Activated T-cell treated with anti-CD3 and anti-CD28 coated beads, Interleukin-2, amount 50 U/mL, for 1 hour (primary cell): ENCODE measurements around the gene SCNM1.
"Not testable (repeated sequence)": the region's sequence is repeated elsewhere in the genome, so short reads cannot be mapped to it uniquely, and the experiment has no call there.

ENCODE experiments used
- DNase-seq: peaks from one replicate; pipeline ENCODE4 v3.0.0-alpha.2; 2020

The SCNM1 gene

DNA sequence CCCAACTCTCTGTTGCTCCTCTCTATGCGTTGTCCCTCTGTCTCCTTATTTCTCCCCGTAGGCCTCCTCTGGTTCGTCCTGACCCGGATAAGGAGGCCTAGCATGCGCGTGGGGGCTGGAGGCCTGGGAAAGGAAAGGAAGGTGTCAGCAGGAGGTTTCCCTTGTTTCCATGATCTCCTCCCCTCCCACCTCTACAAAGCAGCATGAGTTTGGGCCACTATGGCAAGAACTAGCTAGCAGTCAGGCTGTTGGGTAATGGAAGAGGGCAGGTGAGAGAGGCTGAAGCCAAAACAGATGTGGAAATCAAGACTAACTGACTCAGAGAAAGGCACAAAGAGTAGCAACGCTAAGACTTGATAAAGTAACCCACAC is 18.8 kb upstream of the SCNM1 start:
- DNase-seq, result no peak

DNA sequence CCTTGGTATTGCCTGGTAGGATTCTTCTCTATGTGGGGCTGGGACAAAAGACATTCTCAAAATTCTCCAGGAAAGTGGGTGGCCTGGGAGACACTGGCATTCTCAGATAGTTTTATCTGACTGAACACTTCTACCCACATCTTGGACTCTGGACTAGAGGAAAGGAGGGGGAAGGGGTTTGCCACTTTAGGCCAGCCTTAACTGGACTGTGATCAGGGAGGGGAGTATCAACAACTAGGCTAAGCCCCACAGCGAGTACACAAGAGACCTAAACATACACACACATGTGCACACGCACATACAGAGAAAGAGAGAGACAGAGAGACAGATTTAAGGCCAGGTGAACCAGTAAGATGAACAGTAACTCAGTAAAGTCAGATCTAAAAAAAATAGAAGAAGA is 18.3 kb upstream of the SCNM1 start:
- no peak for DNase-seq

DNA sequence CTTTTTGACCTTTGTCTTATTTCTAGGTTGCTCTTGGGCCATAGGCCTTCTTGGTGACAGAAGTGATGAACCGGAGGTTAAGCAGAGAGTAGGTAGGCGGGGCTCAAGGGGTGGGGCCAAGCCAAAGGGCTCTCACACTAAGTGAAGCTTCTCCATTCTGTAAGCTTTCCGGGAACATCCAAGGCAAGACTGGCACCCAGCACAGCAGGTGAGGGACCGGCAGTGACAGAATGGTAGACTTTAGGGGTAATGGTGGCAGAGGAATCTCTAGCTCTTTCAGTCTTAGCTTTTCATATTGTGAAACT is 9.5 kb upstream of the SCNM1 start, which contains the start of gene TNFAIP8L2:
TSS of gene TNFAIP8L2 (plus strand) at position 135 of the 305 bp plus-strand sequence. CDS start 2,049 bp downstream, outside the sequence.
- peak; percentile 76 for DNase-seq

DNA sequence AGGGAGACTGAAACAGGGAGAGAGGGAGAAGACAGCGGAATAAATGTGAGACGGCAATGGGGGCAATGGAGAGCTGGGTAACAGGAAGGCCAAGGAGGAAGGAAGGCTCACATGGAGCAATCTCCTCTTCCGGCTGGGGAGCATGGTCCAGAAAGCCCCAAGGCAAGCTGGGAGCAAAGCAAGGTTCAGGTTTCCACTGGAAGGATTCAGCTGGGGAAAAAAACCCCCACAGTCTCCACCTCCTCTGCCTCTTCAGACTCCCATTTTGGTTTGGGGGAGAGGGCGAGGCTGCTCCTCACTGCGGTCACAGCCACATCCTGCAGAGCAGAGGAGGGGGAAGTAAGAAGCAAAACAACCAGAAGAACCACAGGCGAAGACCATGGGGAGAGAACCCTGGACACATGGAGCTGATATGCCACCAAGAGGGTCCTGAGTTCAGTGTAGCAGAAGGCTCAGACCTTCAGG is 8.8 kb upstream of the SCNM1 start:
- peak; percentile 49 for DNase-seq

DNA sequence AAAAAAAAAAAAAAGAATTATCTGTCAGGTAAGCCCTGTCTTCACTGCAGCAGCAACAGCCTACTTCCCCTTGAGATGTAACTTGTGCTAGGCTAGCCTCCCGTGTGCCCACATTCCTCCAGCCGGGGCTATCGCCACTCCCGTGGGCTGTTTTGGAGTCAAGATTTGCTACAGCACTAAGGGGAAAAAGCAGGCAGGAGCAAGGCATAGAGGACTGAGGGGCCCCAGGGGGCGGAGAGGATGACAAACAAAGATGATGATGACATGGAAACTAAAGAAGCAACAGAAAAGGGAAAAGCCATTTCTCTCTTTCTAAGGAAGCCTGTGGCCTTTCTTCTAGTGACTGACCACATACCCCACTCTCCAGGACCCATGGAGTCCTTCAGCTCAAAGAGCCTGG is 7.6 kb upstream of the SCNM1 start:
- peak; percentile 53 for DNase-seq

DNA sequence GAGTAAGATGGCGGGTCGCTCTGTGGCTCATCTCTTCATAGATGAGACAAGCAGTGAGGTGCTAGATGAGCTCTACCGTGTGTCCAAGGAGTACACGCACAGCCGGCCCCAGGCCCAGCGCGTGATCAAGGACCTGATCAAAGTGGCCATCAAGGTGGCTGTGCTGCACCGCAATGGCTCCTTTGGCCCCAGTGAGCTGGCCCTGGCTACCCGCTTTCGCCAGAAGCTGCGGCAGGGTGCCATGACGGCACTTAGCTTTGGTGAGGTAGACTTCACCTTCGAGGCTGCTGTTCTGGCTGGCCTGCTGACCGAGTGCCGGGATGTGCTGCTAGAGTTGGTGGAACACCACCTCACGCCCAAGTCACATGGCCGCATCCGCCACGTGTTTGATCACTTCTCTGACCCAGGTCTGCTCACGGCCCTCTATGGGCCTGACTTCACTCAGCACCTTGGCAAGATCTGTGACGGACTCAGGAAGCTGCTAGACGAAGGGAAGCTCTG is 7.1 kb upstream of the SCNM1 start:
- peak; percentile 32 for DNase-seq

DNA sequence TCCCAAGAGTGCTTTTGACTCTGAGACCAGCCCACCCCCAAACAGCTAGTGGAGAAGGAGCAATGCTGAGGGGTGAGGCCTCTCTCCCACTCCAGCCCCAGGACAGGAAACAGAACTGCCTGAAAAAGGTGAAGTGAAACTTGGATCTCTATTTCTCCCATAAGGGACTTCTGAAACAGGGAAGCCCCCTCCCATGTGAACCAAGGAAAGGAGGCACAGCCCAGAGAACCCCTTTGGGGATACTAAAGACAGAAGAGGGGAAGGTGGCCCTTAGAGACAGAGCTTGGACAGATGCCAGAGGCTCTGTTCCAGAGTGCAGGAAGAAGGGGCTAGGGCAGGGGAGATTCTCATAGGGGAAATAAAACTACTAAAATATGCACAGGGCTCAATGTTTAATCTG is 6.6 kb upstream of the SCNM1 start:
- no peak for DNase-seq

DNA sequence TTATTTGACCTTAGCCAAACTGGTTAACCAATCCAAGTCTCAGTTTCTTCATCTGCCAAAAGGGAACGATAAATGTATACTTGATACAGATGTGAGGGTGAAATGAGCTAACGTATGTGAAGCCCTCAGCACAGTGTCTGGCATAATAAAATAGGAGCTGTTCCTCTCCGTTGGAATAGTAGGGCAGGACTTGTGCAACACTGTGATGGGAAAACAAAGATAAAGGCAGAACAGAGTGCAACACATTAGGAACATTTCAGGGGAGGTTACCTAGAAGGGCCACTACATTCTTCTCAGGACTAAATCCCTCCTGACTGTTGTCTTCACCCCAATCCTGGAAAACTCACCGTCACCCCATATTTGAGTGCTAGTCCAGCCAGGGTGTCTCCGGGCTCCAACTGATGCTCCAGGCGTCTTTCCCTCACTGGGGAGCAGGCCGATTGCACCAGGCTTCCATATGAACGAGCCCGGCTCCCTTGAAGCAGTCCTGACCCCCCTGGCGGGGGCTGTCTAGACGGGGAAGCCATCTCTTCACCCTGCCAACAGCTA is 1.1 kb upstream of the SCNM1 start:
- DNase-seq, result no peak

DNA sequence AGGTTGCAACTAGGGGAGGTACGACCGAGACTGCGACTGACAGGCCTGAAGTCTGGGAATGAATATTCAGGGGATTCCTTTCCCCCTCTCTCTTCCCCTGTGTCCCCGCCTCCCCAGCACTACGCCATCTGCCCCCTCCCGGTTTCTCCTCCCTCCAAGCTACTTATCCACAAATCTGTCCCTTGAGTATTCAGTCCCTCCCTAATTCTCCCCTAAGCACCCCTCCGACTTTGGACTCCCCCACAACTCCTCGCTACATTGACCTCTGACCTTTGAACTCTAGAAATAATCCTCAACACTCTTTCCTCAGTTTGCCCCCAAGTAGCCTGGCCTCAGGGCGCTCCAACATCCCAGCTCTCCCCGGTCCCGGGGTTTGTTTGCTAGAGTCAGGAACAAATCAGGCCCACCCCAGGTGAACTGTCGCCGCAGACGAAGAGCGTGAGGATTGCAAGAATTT is 635 bp upstream of the SCNM1 start:
- no peak for DNase-seq

DNA sequence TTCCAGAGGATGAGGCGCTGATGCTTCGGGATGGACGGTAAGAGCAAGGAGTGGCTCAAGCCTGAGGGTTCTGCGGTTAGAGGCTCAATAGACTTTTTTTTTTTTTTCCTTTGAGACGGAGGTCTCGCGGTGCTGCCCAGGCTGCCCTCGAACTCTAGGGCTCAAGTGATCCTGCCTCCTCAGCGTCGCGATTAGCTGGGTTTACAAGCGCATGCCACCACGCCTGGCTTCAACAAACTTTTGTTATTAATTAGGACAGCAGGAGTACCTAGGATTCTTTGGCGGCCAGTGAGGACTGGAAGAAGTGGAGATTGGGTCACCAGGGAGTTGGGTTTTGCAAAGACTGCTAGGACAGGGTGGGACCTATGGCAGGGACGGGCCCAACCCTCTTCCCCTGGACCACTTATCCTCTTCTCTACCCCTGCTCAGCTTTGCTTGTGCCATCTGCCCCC is 587 bp downstream of the SCNM1 start:
- no peak for DNase-seq

DNA sequence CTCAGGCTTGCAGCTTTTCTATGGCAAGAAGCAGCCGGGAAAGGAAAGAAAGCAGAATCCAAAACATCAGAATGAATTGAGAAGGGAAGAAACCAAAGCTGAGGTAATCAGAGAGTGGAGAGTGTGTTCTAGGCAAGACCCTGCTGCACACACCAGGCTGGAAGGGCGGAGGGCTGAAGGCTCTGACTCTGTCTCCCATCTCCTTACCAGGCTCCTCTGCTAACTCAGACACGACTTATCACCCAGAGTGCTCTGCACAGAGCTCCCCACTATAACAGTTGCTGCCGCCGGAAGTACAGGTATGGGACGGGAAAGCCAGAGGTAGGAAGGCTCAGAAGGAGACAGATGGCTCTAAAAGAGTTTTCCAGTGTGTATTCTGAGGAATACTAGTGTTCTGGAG is 1.2 kb downstream of the SCNM1 start:
- no peak for DNase-seq

DNA sequence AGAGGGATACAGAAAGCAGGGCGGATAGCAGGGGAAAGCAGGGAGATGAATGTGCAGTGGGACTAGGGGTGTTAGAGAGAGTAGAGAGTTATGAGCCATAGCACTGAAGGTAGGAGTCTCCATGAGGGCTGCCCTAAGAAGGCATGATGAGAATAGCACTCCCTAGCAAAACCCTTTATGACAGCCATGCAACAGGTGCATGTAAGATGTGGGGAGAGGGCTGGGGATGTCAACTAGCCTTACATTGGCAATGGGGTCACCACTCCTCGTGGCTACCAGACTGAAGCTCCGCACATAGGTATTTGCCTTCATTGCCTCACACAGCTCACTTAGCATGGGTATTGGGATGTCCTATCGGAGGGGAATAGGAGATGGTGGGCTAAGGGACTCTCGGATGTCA is 5.2 kb downstream of the SCNM1 start:
- no peak for DNase-seq

DNA sequence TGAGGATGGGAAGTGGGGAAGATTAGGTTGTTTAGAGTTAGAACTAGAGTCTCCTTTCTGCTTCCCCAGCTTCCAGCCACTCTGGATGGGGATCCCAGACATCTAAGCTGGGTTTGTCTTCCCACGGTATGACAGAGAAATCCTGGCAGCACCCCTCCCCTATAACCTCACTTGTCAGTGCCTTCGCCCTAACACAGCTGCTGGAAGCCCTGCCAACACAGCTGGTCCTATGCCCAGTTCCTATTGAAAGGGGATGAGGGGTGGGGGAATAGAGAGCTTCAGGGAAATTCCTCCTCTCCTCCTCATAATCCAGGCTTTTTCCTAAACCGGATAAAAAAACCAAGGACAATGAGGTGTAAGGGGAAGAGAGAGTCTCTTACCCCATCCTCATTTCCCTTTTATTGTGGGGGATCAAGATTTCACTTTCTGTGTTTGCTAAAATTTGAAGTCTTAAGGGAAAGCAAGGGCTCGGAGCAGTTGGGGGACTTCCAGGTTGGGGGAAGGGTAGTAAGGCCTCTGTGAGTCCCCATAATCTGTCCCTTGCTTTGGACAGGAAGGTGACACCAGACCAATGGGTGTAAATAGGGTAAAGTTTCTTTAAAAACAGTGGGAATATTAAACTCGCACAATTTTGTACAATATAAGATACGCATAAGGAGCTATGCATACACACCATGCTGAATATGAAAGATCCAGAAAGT is 9.2 kb downstream of the SCNM1 start:
- DNase-seq, result no peak

DNA sequence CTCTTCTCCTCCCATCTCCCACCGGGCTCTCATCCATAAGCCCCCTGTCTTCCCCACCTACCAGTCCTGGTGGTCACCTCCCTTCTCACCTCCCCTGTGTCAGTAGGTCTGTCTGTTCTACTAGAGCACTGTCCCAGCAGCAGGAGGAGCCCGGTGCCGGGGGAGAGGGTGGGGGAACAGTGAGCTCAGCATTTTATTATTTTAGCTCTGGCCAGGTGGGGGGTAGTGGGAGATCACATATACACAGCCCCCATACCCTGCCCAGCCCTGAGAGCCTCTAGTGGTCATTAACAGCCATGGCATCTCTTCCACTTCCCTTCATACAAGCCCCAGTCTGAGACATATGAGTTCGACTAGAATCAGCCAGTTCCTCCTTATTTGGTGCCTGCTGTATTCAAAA is 9.9 kb downstream of the SCNM1 start, which contains the start of gene TMOD4:
TSS of gene TMOD4 (minus strand) at position 119 of the 400 bp plus-strand sequence. CDS start 1,106 bp downstream, outside the sequence.
- no peak for DNase-seq

DNA sequence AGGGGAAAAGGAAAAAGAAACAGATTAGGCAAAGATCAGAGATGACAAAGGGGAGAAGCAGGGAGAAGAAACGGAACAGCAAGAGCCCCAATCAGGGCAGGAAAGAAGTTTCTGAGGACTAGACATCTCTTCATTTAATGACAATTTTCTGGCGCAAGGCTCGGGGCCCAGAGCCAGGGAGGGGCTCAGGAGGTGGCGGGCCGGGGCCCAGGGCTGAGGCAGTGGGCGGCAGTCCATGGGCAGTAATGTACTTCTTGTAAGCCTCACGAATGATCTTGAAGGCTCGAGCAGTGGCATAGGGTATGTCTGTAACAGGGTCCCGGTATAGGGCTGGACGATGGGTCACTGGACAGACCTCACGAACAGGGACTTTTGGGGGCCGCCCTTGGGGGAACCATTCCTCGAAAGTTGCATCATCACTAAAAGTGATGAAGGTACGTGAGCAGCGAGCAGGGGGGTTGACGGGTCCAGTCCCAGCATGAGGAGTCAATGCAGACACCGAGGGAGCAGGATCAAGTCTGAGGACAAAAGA is 10.6 kb downstream of the SCNM1 start:
- DNase-seq, result no peak

DNA sequence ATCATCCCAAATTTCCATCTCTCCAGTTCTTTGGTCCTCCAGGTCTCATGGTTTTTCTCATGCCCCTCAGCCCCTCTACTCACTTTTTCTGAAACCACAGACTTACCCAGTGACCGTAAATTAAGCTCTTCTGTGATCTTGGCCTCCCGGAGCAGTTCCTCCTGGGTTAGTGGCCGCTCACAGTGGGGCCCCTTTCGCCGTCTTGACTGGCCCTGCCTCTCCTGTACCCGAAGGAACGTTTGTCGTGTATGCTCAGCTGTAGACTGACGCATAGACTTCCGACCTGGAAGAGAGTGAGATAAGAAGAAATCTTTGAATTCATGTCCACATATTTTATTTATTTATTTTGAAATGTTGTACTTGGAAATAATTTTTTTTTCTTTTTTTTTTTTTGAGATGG is 18.3 kb downstream of the SCNM1 start:
- no peak for DNase-seq

DNA sequence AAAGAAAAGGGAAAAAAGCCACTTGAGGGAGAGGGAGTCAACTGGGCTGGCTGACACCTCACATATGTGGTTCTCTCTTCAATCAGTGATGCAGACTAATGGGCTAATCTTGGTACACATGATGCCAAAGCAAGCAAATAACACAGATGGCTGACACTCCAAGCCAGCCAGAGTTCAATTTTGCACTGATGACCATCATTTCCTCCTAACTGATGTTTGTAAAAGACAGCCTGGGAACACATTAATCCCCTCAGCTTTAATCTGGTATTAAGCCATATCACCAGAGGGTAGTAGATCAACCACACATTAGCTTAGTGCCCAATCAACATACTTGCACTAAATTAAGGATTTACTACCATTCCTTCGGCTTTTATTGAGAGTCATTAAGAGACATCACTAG is 21.3 kb downstream of the SCNM1 start:
- no peak for DNase-seq

DNA sequence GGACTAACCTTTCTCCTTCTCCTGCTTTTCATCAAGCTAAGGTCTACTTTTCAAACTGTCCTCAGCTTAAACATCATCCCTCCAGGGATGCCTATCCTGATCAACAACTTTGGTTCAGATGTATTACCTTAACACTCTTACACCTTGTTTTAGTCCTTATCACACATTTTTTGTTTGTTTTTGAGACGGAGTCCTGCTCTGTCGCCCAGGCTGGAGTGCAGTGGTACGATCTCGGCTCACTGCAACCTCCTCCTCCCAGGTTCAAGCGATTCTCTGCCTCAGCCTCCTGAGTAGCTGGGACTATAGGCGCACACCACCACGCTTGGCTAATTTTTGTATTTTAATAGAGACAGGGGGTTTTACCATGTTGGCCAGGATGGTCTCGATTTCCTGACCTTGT is 22.7 kb downstream of the SCNM1 start:
- not testable (repeated sequence) for DNase-seq

DNA sequence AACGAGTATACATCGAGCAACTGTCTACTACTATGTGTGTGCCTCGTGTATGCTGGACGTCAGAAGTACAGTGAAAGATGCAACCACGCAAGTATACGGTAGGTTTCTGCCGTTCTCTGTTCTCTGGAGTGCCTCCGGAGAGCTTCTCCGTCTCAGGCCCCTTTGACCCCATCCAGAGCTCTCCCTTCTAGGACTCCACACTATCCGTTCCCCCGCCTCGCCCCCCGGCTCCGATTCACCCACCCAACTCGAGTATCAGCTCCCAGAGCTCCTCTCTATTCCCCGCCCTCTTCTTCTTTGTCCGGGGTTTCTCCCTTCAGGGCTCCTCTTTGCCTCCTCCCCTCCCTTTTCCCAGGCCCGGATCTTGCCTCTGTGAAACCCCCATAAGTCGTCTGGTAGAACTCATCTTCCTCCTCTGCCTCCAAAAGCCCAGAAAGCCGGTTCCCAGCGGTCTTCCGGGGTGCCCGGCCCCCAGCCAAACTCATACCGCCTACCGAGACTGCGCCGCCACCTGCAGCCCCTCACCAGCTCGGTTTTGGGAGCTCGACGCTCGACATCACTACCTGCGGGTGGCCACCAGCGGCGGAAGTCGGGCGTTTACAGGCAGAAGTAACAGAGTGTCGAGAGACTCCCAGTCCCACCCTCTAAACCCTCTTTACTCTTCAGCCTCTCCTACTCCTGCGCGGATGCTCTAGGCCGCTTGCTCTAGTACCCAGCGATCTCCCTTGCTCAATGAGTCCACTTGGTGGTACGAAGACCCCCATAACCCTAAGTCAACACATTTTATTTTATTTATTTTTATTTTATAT is 23.9 kb downstream of the SCNM1 start, which contains the start of gene VPS72:
TSS of gene VPS72 (minus strand) at position 561 of the 809 bp plus-strand sequence. CDS start at position 485, 76 bp downstream.
- DNase-seq, result peak; percentile 80

DNA sequence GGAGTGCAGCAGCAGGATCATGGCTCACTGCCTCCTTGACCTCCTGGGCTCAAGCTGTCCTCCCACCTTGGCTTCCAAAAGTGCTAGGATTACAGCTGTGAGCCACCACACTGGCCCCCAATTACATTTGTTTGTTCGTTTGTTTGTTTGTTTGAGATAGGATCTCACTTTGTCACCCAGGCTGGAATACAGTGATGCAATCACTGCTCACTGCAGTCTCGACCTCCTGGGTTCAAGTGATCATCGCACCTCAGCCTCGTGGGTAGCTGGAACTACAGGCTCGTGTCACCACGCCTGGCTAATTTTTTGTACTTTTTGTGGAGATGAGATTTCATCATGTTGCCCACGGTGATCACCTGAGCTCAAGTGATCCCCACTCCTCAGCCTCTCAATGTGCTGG is 26.1 kb downstream of the SCNM1 start:
- DNase-seq, result no peak

DNA sequence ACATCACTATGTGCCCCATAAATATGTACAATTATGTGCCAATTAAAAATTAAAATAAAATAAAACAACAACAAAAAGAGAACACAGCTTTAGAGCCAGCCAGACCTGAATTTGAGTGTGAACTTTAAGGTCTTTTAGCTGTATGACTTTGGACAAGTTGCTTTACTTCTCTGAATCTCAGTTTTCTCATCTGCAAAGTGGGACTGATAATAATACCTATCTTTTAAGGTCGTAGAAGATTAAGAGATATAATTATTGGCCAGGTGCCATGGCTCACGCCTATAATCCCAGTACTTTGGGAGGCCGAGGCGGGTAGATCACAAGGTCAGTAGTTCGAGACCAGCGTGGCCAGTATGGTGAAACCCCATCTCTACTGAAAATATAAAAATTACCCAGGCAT is 27.4 kb downstream of the SCNM1 start:
- DNase-seq, result no peak

DNA sequence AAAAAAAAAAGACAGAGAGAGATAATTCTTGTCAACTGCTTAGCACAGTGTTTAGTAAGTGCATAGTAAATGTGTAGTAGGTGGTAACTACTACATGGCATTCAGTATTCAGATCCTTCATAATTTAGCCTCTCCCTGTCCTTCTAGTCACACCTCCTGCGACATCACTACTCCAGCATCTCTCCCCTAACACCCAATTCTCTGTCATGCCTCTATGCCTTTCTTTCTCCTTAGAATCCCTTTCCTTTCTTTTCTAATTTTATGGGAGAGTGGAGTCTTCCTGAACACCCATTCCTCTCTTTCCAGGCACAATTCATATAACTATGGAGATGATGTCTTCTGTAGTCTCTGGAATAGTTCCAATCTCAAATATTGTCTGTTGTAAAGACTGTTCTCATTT is 27.9 kb downstream of the SCNM1 start:
- no peak for DNase-seq

DNA sequence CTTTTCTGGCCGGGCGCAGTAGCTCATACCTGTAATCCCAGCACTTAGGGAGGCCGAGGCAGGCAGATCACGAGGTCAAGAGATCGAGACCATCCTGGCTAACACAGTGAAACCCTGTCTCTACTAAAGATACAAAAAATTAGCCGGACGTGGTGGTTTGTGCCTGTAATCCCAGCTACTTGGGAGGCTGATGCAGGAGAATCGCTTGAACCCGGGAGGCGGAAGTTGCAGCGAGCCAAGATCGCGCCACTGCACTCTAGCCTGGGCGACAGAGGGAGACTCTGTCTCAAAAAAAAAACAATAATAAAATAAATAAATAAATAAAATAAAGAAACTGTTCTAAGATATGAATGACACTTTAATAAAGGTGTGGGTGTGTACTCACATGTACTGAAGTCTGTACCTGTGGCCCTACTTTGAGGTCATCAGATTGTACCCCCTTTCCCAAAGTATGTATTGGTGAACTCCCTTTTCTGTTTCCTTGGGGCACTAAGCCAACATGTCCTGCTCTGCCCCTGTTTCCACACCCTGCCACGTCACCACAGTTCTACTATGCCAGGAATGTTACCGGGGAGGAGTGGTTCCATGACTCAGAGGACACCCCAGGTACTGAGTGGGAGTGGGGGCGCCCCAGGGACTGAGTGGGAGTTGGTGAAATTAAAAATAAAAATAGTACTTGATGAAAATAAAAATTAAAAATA is 29.1 kb downstream of the SCNM1 start:
- not testable (repeated sequence) for DNase-seq
